Measurements from ENCODE around the gene CRISPLD2.

- TF ChIP-seq CTCF (IDR thresholded peaks at IDR 0.05) (no peak), POLR2A (IDR thresholded peaks at IDR 0.05) (no peak), POLR2AphosphoS5 (IDR thresholded peaks at IDR 0.05) (no peak)
These were observed 69.3 kb downstream of the CRISPLD2 start for GRCh38 chr16:84889066-84889465.

Measured in suprapubic skin (tissue), 4 donors.